Lower leg skin (tissue), 4 donors: ENCODE results near the gene KPNB1. TPM values are rescaled to one million over a fixed set of nuclear protein-coding genes. Genes with fewer than 3 reads are reported as not detected.

Source experiments
- DNase-seq, 2 donors: peaks; one replicate each; pipeline ENCODE4 v3.0.0-alpha.2; 2019; ENCODE audit warnings: low spot score in 2 of 2
- H3K4me3 ChIP-seq: fragments of 200-600 bp; sonication (generic); 2 replicates; pipeline ENCODE4 v1.5.1; 2017; ENCODE audit warnings: mild to moderate bottlenecking, low read depth; ENCODE audit not compliant: poor library complexity, severe bottlenecking
- POLR2A ChIP-seq, 2 donors: fragments of 450-650 bp; IDR thresholded peaks; one replicate each; pipeline ENCODE4 v1.6.1; 2016 to 2017; ENCODE audit warnings: antibody characterized with exemption in 2 of 2, mild to moderate bottlenecking in 1 of 2, moderate library complexity in 1 of 2
- WGBS, 2 donors: methylation state at CpG; one replicate each; pipeline ENCODE4 v1.1.5; 2018; 5-methylcytosine and 5-hydroxymethylcytosine counted together
- intact Hi-C: fragments of 100-400 bp; cut with DNase I; formaldehyde crosslinking; loops from one replicate; pipeline ENCODE4 v1.15.0; 2023; ENCODE audit warnings: low total_unique reads
- total RNA-seq, 4 donors: library from RNA; depleted of rRNA; stranded (reverse); fragments of >200 nt; gene quantifications; one replicate each; pipeline ENCODE4 v1.1.0, GENCODE V29; 2016
- TF ChIP-seq, protein P1 (sequence below), 3 donors: fragments of 450-650 bp; IDR thresholded peaks; one replicate each; pipeline ENCODE4 v1.5.1; 2016; ENCODE audit warnings: antibody characterized with exemption in 3 of 3, mild to moderate bottlenecking in 3 of 3, moderate library complexity in 2 of 3

KPNB1 gene
- total RNA-seq, 4 donors from 2014 or later: 114 to 189 (median 124) TPM

- WGBS, 2 donors: 84 to 91% methylated on average over 3 of the region's 3 CpGs
- no peak overlapping the region for H3K4me3 ChIP-seq
- DNase-seq: no peak
- no peak for TF ChIP-seq POLR2A (IDR thresholded peaks at IDR 0.05)
- TF ChIP-seq, protein P1, sequence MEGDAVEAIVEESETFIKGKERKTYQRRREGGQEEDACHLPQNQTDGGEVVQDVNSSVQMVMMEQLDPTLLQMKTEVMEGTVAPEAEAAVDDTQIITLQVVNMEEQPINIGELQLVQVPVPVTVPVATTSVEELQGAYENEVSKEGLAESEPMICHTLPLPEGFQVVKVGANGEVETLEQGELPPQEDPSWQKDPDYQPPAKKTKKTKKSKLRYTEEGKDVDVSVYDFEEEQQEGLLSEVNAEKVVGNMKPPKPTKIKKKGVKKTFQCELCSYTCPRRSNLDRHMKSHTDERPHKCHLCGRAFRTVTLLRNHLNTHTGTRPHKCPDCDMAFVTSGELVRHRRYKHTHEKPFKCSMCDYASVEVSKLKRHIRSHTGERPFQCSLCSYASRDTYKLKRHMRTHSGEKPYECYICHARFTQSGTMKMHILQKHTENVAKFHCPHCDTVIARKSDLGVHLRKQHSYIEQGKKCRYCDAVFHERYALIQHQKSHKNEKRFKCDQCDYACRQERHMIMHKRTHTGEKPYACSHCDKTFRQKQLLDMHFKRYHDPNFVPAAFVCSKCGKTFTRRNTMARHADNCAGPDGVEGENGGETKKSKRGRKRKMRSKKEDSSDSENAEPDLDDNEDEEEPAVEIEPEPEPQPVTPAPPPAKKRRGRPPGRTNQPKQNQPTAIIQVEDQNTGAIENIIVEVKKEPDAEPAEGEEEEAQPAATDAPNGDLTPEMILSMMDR (IDR thresholded peaks at IDR 0.05): no peak
- intact Hi-C loops: no loop called here
Observed at GRCh38 chr17:47716375-47716774, 66.7 kb downstream of the KPNB1 start.

- 56 to 59% methylated on average over 2 of the region's 2 CpGs for WGBS, 2 donors
- TF ChIP-seq, protein P1 (IDR thresholded peaks at IDR 0.05): no peak
- no peak for TF ChIP-seq POLR2A (IDR thresholded peaks at IDR 0.05)
Observed at GRCh38 chr17:47717261-47717697, 67.6 kb downstream of the KPNB1 start.

DNA sequence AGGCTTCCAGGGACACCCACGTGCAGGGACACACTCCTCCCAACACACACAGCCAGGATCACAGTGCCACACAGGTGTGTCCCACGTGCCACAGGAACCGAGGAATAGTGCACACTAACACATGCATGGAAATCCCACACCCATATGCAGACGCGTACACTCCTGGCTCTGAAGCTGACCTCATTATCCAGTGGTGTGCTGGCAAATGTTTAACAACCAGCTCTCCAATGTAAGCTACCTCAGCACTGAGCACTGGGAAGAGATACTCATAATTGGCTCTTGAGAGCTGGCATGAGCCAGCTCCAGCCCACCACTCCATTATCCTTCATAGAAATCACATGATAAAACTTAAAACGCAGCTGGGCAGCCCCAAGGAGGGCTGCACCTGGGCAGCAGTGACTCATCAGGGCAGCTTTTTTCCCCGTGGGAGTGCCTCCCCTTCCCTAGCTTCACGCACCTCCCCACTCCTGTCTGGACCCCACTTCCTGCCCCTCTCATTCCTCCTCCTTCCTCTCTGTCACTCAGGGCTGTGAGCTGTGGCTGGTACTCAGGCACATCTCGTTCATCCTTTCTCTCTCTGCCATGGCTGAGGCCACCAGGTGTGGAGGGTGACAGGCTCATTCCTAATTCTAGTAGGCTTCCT lies 68.4 kb downstream of the KPNB1 start:
- WGBS, 2 donors: 20 to 22% methylated on average over 9 of the region's 9 CpGs
- DNase-seq: no peak
- TF ChIP-seq, protein P1 (IDR thresholded peaks at IDR 0.05): no peak
- no peak for TF ChIP-seq POLR2A (IDR thresholded peaks at IDR 0.05)
- H3K4me3 ChIP-seq: no peak overlapping the region
- intact Hi-C loops: no loop called here

More at GRCh38 chr17:47717261-47717697, 67.6 kb downstream of the KPNB1 start:
- DNase-seq: no peak
- intact Hi-C loops: no loop called here
- no peak overlapping the region for H3K4me3 ChIP-seq

DNA sequence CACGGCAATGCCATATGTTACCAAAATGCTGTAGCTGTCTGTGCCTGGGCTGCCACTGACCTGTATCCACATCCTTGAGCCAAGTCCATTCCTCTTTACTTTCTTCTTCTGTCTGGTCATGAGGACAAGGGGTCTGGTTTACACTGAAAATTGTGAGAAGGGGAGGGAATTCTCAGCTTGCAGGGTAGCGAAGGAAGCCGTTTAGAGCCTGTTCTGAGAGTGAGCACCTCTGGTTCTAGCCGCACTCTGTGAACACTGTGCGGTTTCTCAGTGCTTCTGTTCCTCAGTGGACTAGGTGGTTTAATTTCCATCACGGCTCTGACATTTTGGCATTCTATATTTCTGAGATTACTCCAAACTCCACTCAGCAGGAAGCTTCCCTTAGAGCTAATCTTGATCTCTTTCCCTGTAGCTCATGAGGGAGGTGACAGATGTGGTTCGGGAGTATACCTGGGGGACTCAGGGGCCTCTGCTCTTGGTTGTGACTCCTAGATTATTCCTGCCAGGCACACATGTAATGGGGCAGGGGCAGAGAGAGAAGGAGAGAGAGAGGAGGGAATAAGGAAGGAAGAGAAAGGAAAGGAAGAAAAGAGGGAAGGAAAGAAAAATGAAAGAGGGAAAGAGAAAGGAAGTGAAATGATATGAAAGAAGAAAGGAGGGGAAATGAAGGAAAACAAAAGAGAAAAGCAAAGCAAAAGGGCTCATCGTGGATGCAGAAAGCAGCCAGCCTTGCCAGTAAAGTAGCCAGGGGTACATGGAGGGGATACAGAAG lies 69.1 kb downstream of the KPNB1 start:
- TF ChIP-seq, protein P1 (IDR thresholded peaks at IDR 0.05): no peak
- TF ChIP-seq POLR2A (IDR thresholded peaks at IDR 0.05): no peak
- no peak for DNase-seq
- intact Hi-C loops: no loop called here
- H3K4me3 ChIP-seq: no peak overlapping the region
- WGBS, 2 donors: 53 to 64% methylated on average over 8 of the region's 8 CpGs

DNA sequence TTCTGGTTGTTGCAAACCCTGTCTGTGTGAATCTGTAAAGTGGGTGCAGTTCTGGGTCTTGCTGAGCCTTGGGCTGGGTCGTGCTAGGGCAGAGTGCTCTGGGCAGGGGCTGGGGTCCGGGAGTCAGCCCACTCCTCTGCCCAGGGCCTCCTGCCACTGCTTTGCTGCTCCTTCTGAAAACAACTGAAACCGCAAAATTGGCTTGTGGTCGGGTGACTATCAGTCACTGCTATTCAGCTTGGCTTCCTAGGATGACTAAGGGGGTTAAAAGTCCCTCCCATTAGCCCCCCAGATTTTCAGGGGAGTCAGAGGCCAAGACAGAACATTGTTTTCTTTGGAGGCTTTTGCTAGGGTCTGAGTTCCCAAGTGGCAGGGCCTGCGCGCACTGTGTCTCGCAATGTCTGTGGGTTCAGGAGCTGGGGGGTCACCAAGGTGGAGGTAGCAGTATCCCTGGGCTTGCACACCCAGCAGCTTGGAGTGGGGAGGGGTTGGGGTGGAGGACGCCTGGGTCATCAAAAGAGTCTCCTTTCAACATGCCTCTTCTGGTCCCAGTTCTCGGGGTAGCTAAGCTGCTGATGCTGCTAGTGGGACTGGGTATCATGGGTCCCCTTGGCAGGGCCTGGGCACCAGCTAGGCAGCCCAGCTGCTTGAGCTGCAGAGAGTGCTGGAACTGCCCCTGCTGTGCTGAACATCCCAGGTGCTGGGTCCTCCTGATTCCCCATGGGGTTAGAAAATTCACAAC lies 69.9 kb downstream of the KPNB1 start:
- DNase-seq: no peak
- intact Hi-C loops: no loop called here
- H3K4me3 ChIP-seq: no peak overlapping the region
- TF ChIP-seq, protein P1 (IDR thresholded peaks at IDR 0.05): no peak
- no peak for TF ChIP-seq POLR2A (IDR thresholded peaks at IDR 0.05)
- WGBS, 2 donors: 65 to 84% methylated on average over 9 of the region's 9 CpGs
